ENCODE data around the gene HMX2. TPM values are rescaled to one million over a fixed set of nuclear protein-coding genes. Genes with fewer than 3 reads are reported as not detected.

The HMX2 gene
- total RNA-seq, 1 donor from 2014 or later, result not detected

DNA sequence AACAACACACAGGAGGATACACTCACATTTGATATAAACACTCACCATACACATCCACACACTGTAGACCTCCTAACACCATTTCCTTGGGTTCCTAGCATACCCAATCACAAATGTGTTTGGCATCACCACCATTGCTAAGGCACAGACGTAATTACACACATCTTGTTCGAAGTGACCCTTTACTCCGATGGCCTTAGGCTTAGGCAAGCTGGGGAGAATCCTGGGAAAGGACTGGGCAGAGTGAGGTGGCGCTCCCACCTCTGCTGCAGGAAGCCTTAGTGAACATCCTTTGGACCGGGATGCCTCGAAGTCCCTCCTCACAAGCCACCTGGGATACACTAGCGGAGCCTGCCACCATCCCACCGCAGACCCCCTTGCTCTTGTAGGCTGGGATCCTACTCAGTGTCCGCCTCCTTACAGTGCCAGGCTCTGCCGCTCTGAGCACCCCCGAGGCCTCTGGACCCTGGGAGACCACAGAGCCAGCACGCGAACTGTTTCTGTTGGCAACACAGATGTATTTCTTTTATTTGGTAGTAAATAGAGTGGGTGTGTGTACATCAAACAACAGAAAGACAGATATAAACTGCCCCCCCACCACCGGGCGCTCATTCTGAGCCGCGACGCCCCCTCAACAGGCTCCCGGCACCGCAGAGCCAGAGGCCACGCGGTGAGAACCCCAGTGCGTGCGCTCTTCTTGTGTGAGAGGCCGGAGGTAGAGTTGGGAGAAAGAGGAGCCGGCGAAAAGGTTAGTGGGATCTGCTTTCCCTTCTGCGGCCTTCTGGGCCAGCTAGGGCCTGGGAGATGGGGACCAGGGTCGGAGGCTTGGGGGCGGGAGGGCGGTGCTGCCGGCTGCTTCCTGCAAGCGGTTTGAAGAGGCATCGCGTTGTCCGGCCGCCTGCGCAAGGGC, 5.9 kb upstream of the HMX2 start:
- Mint-ChIP-seq H3K27ac (no peak overlapping the region), H3K4me3 (ENCODE audit: low read depth) (no peak overlapping the region), H3K9me3 (no peaks in the 10 kb centered on the region), H3K27me3 (ENCODE audit: low read depth) (peaks cover 86% of the 10 kb centered on the region), H3K36me3 (ENCODE audit: low read depth) (peaks cover 5% of the 10 kb centered on the region), H3K4me1 (ENCODE audit: low read depth) (peaks cover 14% of the 10 kb centered on the region)
- intact Hi-C loops (cut with micrococcal nuclease), result loop anchor here (10.0 kb wide), 1 partner anchor 953 kb away; the partner anchor contains the start of gene CHST15
- no peak for DNase-seq (ENCODE audit: low spot score)

DNA sequence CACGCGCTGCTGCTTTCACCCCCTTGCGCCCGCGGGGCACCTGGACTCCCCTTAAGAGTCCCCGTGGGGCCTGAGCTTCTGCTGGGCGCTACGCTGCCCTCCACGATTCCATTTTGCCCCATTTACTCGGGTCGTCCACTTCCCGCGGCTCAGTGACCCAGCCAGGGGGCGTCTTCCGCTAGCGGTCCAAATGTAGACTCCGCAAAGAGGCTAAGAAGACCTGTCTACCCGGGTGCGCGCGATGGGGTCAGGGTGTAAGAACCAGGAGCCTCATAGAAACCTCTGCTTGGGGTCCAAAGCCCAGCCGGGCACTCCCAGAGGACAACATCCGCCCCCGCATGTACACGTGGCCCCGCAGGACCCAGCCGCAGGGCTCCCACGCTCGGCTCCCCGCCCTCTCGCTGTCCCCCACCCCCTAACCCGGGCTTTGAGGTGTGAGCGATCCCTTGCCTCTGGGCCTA, 5.2 kb upstream of the HMX2 start:
- Mint-ChIP-seq H3K36me3 (ENCODE audit: low read depth) (peaks cover 6% of the 10 kb centered on the region), H3K27me3 (ENCODE audit: low read depth) (peaks cover 87% of the 10 kb centered on the region), H3K9me3 (no peaks in the 10 kb centered on the region), H3K4me3 (ENCODE audit: low read depth) (no peak overlapping the region), H3K27ac (no peak overlapping the region), H3K4me1 (ENCODE audit: low read depth) (peaks cover 15% of the 10 kb centered on the region)
- no peak for DNase-seq (ENCODE audit: low spot score)
- intact Hi-C loops (cut with micrococcal nuclease), result loop anchor here (10.0 kb wide), 1 partner anchor 952 kb away; the partner anchor contains the start of gene CHST15

DNA sequence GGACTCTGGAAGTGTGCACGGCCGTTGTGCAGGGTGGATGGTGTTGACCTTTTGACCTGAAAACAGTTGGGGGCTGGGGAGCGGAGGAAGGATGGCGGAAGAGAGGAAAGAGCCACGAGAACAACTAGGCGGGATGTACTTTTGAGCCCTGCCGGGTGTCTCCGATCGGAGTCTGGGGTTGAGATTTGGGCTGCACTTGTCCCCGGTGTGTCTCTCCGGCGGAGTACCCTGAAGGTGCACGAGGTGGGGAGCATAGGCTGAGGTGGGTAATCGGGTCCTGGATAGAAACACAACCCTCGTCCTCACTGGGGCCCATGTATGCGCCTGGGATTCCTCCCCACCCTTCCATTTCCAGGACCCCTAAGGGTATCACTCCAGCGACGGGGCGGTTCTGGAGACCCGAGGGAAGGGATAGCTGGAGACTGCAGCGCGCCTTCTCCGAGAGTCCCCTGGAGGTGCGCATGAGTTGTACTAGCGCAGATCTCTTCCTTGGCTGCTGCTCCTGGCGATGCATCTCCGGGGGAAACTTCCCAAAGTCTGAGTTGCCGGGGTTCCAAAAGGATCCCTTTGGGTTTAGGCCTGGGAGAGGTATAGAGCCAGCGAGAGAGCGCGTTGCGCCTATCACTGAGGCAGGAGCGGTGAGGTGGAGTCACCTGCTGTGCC, 4.6 kb upstream of the HMX2 start:
- Mint-ChIP-seq H3K4me3 (ENCODE audit: low read depth) (no peak overlapping the region), H3K27me3 (ENCODE audit: low read depth) (peaks cover 83% of the 10 kb centered on the region), H3K27ac (no peak overlapping the region), H3K9me3 (no peaks in the 10 kb centered on the region), H3K4me1 (ENCODE audit: low read depth) (peaks cover 15% of the 10 kb centered on the region), H3K36me3 (ENCODE audit: low read depth) (peaks cover 6% of the 10 kb centered on the region)
- intact Hi-C loops (cut with micrococcal nuclease), result loop anchor here (10.0 kb wide), 1 partner anchor 952 kb away; the partner anchor contains the start of gene CHST15
- DNase-seq (ENCODE audit: low spot score), result no peak

DNA sequence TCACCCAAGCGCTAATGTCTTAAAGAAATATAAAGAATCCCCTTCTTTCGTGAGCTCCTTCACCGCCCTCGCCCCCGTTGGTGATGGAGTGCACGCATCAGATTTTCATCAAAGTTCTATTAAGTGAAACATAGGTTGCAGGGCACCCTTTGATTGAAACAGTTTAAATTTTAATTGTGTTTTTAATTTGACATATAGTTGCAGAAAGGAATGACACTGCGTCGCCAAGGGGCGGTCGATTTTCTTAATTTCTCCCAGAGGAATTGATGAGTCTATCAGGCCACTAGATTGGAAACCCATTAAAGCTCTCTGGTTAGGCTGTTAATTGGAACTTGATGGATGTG, 4.1 kb upstream of the HMX2 start:
- H3K36me3 Mint-ChIP-seq (ENCODE audit: low read depth), result peaks cover 7% of the 10 kb centered on the region
- H3K9me3 Mint-ChIP-seq, result no peaks in the 10 kb centered on the region
- H3K4me1 Mint-ChIP-seq (ENCODE audit: low read depth), result peaks cover 14% of the 10 kb centered on the region
- no peak overlapping the region for H3K4me3 Mint-ChIP-seq (ENCODE audit: low read depth)
- no peak overlapping the region for H3K27ac Mint-ChIP-seq
- intact Hi-C loops (cut with micrococcal nuclease), result loop anchor here (10.0 kb wide), 1 partner anchor 951 kb away; the partner anchor contains the start of gene CHST15
- H3K27me3 Mint-ChIP-seq (ENCODE audit: low read depth), result peaks cover 81% of the 10 kb centered on the region
- no peak for DNase-seq (ENCODE audit: low spot score)

DNA sequence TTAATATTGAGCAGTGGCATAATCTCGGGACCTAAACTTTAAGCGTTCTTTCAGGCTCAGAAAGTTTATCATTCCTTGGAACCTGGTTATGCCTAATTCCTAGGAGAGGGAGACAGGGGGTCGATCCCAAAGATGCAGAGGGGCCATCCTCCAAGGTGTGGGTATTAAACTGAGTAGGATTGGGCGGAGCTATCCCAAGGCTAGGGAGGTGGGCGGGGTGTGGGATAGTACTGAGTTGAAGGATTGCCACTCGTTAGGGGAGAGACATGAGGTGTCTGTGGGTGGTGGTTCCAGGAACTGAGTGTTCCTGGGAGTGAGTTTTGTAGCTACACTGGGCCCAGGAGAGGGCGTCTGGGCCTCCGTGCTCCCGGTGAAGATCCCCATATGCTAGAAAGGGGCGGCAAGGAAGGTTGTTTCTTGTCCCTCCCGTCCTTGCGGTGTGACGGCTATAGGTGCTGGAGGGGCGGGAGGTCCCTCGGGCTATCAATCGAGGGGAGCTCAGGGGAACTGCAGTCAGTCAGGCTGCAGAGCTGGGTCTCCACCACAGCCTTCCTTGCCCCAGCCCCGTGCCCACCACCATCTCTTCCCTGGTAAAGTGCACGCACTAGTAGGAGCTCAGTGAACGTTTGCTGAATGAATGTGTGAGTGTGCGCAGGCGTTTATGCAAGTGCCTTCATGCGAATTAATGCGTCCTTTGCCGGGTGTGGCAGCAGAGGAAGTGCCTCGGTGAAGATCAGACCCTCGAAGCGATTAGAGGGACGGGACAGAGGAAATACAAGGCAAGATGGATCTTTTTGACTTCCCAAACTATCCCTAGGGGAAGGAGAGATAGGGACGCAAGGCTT, 3.0 kb upstream of the HMX2 start:
- no peak for DNase-seq (ENCODE audit: low spot score)
- H3K27me3 Mint-ChIP-seq (ENCODE audit: low read depth), result peaks cover 76% of the 10 kb centered on the region
- peaks cover 15% of the 10 kb centered on the region for H3K4me1 Mint-ChIP-seq (ENCODE audit: low read depth)
- H3K27ac Mint-ChIP-seq, result no peak overlapping the region
- intact Hi-C loops (cut with micrococcal nuclease), result loop anchor here (1.0 to 10.0 kb wide), 2 partner anchors 8 to 950 kb away; partner anchors contain the start of gene CHST15
- H3K4me3 Mint-ChIP-seq (ENCODE audit: low read depth), result no peak overlapping the region
- H3K36me3 Mint-ChIP-seq (ENCODE audit: low read depth), result peaks cover 12% of the 10 kb centered on the region
- no peaks in the 10 kb centered on the region for H3K9me3 Mint-ChIP-seq

DNA sequence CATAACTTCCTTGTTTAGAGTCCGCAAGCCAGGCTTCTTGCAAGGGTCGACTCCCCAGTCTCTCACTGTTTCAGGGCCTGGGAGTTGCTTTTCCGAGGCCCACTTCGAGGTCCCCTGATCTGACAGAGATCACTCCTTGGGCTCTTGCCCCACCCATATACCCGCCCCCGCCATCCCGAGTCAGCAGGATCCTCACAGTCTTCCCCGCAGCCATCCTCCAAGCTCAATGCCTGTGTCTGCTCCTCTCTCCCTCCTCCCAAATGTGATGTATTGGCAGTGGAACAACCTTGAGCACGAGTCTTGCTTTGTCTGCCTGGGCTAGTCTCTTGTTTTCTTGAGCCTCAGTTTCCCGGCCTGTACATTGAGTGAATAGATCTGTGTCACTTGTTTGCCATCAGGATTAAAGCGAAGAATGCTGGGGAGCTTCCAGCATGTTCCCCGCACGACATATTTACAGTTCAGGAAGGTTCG, 2.4 kb upstream of the HMX2 start:
- Mint-ChIP-seq H3K4me3 (ENCODE audit: low read depth) (no peak overlapping the region), H3K9me3 (no peaks in the 10 kb centered on the region), H3K36me3 (ENCODE audit: low read depth) (peaks cover 15% of the 10 kb centered on the region), H3K4me1 (ENCODE audit: low read depth) (peaks cover 19% of the 10 kb centered on the region), H3K27ac (no peak overlapping the region), H3K27me3 (ENCODE audit: low read depth) (peaks cover 76% of the 10 kb centered on the region)
- no peak for DNase-seq (ENCODE audit: low spot score)
- intact Hi-C loops (cut with micrococcal nuclease), result loop anchor here (1.0 to 10.0 kb wide), 2 partner anchors 8 to 949 kb away; partner anchors contain the start of gene CHST15

DNA sequence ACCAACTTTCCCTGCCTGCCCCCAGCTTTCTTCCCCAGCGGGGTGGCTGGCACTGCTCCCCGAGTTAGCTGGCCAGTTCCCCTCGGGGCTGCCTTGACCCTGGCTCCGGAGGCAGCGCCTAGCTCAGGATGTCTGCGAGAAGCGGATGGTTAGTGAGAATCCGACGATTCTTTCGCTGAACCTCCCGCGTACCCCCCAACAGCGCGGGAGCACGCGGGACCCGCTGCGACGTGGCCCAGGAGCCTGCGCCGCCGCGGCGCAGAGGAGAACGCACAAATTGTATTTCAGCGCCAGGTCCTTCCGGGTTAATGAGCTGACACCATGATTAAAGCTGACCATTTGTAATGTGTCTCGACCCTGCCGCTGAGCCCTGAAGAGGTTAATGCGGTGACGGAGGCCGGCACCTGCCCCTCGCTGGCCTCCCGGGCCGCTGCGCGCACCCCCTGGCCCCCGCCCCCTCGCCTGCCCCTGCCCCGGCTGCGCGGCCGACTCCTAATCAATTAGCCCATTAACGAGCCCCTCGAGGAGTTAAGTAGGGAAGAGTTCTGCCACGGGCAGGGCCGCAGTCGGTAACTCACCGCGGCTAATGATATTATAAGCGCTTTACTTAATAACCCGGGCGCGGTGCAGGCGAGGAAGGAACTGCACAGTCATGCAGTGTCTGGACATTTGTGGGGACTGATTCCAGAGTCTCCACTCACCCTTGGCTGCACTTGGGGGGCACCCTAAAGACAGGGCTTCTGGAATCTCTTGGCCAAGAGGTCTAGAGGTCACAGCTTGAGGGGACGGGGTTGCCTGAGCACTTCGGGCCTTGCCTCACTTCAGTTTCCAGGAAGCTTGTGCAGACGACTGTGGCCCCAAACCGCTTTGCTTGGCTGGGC, 1.7 kb upstream of the HMX2 start:
- H3K4me1 Mint-ChIP-seq (ENCODE audit: low read depth), result peaks cover 21% of the 10 kb centered on the region

DNA sequence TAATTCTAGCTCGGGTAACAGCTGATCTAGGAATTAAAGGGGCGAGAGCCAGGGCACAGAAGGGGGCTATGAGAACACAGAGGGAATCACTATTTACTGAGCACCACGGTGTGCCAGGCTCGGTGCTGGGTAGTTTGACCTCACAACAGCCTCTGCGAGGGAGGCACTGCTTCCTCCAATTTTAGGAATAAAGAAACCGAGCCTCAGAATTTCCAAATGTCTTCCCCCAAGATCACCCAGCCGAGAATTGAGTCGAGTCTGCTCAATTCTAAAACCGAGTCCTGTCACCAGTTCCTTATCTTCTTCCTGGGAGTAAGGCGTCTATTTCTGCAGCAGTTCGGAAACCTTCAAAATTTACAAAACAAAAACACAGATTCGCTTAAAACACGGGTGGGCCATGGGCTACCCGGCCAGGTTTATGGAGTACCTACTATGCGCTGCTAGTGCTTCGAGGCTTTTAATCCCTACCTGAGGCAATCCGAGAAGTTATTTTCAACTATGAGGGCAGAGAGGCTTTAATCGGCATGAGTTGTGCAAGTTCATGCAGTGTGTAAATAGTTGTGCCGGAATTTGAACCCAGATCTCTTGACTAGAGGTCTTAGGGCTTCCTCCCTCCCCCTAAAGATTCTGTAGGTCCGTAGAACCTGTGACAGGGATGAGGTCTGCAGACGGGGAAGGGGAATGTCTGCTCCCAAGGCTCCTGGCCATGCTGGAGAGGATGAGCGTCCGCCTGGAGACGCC, 872 bp upstream of the HMX2 start:
- intact Hi-C loops (cut with micrococcal nuclease), result loop anchor here (10.0 kb wide), 1 partner anchor 948 kb away; the partner anchor contains the start of gene CHST15
- Mint-ChIP-seq H3K9me3 (no peaks in the 10 kb centered on the region), H3K4me1 (ENCODE audit: low read depth) (peaks cover 26% of the 10 kb centered on the region), H3K27ac (peak overlapping the region; percentile 49), H3K4me3 (ENCODE audit: low read depth) (no peak overlapping the region), H3K36me3 (ENCODE audit: low read depth) (peaks cover 15% of the 10 kb centered on the region), H3K27me3 (ENCODE audit: low read depth) (peaks cover 71% of the 10 kb centered on the region)
- DNase-seq (ENCODE audit: low spot score), result no peak

More for the DNA sequence above, 1.7 kb upstream of the HMX2 start:
- Mint-ChIP-seq H3K27me3 (ENCODE audit: low read depth) (peaks cover 72% of the 10 kb centered on the region), H3K4me3 (ENCODE audit: low read depth) (no peak overlapping the region), H3K9me3 (no peaks in the 10 kb centered on the region), H3K36me3 (ENCODE audit: low read depth) (peaks cover 15% of the 10 kb centered on the region), H3K27ac (no peak overlapping the region)
- DNase-seq (ENCODE audit: low spot score), result no peak
- intact Hi-C loops (cut with micrococcal nuclease), result loop anchor here (10.0 kb wide), 1 partner anchor 949 kb away; the partner anchor contains the start of gene CHST15

DNA sequence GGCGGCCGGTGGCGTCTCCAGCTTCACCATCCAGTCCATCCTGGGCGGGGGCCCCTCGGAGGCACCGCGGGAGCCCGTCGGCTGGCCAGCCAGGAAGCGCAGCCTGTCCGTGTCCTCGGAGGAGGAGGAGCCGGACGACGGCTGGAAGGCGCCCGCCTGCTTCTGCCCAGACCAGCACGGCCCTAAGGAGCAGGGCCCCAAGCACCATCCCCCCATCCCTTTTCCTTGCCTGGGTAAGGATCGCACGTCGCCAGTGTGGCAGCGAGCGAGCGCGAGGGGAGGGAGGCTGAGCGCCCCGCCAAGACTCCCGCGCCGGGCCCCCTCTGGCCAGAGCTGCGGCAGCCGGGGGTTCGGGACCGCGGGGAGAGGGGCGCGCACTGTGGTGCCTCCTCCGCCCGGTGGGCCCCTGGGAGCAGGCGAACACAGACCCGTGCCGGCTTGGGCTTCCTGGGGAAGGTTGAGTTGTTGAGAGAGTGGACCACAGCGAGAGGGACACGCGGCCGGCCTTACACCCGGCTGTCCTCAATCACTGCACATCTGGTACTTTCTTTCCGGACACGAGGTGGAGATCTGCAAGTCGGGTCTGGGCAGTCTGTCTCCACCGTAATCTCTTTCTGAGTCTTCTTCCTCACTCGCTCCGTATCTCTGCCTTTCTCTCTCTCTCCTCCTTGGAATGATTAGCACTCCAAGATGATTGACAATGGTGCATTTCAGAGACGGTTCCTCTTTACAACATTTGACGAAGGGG, 652 bp downstream of the HMX2 start:
- H3K27me3 Mint-ChIP-seq (ENCODE audit: low read depth), result peaks cover 62% of the 10 kb centered on the region
- intact Hi-C loops (cut with micrococcal nuclease), result loop anchor here (2.0 to 10.0 kb wide), 2 partner anchors 14 to 946 kb away; partner anchors contain the start of genes CHST15 and HMX3
- DNase-seq (ENCODE audit: low spot score), result no peak
- peak overlapping the region; percentile 57 for H3K4me3 Mint-ChIP-seq (ENCODE audit: low read depth)
- no peak overlapping the region for H3K27ac Mint-ChIP-seq
- no peaks in the 10 kb centered on the region for H3K9me3 Mint-ChIP-seq
- H3K4me1 Mint-ChIP-seq (ENCODE audit: low read depth), result peaks cover 29% of the 10 kb centered on the region
- peaks cover 15% of the 10 kb centered on the region for H3K36me3 Mint-ChIP-seq (ENCODE audit: low read depth)

DNA sequence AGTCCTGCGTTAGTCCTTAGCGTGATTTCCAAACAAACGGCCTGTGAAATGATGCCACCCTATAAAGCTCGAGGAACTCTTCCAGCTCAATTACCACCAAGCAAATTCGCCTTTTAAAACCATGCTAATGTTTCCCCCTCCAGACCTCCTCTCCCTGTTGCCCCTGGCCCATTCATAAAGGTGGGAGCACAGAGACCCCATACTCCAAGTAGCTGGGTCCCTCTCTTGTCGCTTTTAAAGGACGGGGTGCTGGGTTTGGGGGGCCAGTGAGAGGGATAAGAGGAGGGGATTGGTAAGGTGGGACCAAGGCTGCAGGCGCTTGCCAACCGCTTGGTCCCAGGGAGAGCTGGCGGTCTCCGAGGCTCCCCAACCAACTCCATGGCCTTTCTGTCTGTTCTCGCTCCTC, 1.2 kb downstream of the HMX2 start:
- Mint-ChIP-seq H3K27ac (no peak overlapping the region), H3K4me3 (ENCODE audit: low read depth) (peak overlapping the region; percentile 57), H3K27me3 (ENCODE audit: low read depth) (peaks cover 57% of the 10 kb centered on the region), H3K4me1 (ENCODE audit: low read depth) (peaks cover 31% of the 10 kb centered on the region), H3K36me3 (ENCODE audit: low read depth) (peaks cover 17% of the 10 kb centered on the region), H3K9me3 (no peaks in the 10 kb centered on the region)
- intact Hi-C loops (cut with micrococcal nuclease), result loop anchor here (2.0 to 10.0 kb wide), 2 partner anchors 14 to 946 kb away; partner anchors contain the start of genes CHST15 and HMX3
- DNase-seq (ENCODE audit: low spot score), result no peak

Measured in activated T-helper 2 cell treated with anti-CD3 and anti-CD28 coated beads, Interferon-gamma antibody, Interleukin-2, Interleukin-4, amounts not matched to agents 10 μg/mL and 5 μg/mL and 100 μg/mL, durations not matched to agents 14 hours and 24 hours and 36 hours (primary cell).